A549 treated with Mapracorat at 1 μM for 4 hours (cell line): Measurements from ENCODE around the gene EDC4. TPM values are rescaled to one million over a fixed set of nuclear protein-coding genes. Genes with fewer than 3 reads are reported as not detected.

Experiments used
- total RNA-seq: library from RNA; stranded (reverse); fragments of 200-300 nt; extraction: Qiagen RNA extraction; gene quantifications from 5 replicates; pipeline ENCODE4 v1.2.3, GENCODE V29; 2022

The EDC4 gene
- 53.8 to 72.4 TPM (median 64.2 TPM) in 5 replicates for total RNA-seq

DNA sequence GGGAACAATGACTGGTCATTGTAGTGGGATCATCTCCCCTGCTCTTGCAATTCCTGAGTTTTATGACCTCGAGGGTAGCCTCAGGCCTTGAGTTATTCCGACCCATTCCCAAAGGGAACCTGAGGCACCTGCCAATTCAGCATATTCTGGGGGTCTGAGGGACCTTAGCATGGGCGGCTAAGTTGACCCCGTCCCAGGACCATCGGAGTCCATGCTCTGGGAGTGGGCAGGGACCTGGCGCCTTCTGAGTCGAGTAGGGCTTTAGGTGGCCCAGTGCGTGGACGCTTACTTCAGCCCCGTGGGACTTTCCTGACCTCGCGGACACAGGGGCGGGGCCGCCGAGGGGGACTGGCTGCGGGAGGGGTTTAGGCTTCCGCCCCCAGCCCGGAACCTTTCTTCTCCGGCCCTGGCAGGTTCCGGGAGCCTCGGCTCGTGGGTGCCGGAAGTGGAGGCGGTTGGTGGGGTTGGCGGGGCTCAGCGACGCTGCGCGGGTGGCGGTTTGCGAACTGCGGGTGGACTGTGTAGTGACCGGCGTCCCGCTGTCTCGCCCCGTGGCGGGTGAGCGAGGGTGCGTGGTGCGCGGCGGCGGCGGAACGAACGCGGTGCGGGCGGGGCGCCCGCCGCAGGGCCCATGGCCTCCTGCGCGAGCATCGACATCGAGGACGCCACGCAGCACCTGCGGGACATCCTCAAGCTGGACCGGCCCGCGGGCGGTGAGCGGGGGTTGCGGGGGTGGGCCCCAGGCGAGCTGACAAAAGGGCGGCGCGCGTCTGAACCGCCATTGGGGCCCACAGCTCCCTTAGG lies at the start of gene EDC4:
Gene EDC4 (plus strand): TSS at position 422 of the 804 bp plus-strand sequence. CDS start 210 bp downstream, at position 632.

DNA sequence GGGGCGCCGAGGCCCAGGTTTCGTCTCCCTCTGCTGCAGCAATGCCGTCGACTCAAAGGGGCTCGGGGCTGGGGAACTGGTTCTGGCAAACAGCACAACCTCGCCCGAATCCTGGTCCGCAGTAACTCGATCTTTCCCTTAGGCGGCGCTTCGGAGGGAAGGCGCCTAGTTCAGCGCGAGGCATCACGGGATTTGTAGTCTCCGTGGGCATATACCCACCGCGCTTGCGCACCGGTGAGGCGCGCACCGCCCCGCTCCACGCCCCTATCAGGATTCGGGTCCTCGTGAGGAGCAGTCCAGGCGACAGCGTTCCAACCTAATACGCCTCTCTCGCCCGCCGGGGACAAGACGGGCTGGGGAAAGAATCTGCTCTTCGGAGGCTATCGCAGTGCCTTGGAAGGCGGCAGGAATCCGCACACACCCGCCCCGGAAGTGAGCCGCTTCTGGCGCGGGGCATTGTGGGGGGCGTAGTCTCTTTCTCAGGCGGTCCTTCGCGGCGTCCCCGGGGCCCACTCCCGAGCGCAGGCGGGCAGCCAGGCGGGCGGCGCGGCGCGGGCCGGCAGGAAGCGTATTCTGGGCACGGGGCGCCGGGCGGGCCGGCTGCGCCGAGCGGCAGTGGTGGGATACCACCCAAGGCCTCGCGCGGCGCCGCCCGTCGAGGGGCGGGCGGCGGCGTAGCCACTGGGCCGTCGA lies 30.9 kb upstream of the EDC4 start, which contains the start of gene THAP11:
Gene THAP11 (plus strand): TSS at position 505 of the 693 bp plus-strand sequence. CDS start 235 bp downstream, outside the sequence.

DNA sequence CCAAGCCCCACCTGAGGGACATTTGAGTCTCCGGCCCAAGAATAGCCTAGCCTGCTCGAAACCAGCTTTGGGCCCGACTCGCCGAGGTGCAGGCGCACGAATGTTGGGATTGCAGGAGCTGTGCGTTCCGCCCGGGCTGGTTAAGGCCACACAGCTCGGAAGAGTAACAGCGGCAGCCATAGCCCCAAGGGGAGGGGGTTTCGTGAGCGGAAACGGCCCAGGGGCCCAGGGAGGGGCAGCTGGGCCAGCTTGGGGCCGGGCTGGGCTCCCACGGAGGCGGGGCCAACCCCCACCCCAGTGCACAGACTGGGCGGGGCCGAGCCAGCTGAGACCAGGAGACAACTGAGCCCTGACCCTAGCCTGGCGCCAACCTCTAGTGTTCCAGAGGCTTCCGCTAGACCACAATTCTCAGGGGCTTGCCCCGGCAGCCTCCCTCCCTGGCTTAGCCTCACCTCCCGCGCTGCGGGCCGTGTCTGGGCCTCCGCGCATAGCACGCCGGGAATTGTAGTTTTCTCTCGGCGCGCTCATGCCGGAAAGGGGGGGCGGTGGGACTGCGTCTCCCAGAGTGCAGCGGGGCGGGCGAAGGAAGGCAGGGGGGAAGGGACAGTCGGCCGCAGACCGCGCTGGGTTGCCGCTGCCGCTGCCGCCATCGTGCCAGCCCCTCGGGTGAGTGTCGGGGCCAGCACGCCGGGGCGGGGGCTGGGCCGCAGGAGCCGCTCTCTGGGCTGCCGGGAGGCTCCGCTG lies 26.4 kb upstream of the EDC4 start, which contains the start of gene NUTF2:
Gene NUTF2 (plus strand): TSS at position 614 of the 744 bp plus-strand sequence. CDS start 18,198 bp downstream, outside the sequence.

GRCh38 chr16:67847064-67847861 lies 25.6 kb upstream of the EDC4 start, which contains the start of gene CENPT:
CENPT (minus strand) TSS chr16:67847693; CDS start chr16:67833859, 13,834 bp downstream.

GRCh38 chr16:67884684-67885083 lies 11.8 kb downstream of the EDC4 start, which contains the start of gene NRN1L:
NRN1L (plus strand) TSS chr16:67884885; CDS start chr16:67884904, 19 bp downstream.

DNA sequence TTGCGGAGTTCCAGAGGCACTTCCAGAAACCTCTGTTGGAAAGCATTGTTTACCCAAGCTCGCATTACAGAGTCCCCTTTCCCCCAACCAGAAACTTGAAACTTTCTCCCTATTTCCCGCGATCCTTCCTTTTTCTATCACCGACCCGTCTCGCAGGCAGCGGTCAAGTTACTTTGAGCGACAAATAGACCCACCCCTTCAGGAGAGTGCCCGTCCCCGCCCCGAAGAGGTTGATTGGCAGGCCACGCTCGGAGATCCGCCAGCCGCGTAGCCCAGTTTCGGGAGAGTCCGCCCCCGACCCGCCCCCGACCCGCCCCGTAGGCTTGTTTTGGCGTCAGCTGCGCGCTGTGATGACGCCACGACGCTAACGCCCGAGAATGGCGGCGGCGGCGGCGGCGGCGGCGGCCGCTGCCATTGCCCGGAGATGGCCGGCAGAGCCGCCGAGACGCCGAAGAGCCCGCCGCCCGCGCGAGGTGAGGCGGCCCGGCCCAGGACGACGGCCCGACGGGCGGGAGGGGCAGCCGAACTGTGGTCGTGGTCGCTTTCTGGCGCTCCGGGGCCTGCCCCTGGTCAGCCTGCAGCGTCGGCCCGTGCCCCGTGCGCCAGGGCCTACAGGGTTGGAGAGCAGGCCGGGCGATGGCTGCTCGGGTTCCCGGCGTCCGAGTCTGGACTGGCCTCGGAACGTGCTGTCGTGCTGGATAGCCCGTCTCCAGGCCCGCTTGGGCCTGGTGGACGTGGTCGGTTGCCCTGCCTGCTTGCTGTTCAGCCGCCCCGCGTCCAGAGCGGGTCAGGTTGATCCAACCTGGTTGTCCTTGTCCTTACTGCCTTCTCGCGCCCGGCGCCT lies 20.3 kb downstream of the EDC4 start, which contains the start of gene PSKH1:
Gene PSKH1 (plus strand): TSS at position 356 of the 844 bp plus-strand sequence. CDS start 15,496 bp downstream, outside the sequence.

Other genes starting within 250 kb of the EDC4 start
- gene CARMIL2, start 227.9 kb upstream of the EDC4 start, total RNA-seq, result 1.3 to 3.5 TPM (median 2.1 TPM) in 5 replicates
- 25.9 to 36.9 TPM (median 36.1 TPM) in 5 replicates for gene ACD, start 212.8 kb upstream of the EDC4 start, total RNA-seq
- gene PARD6A, start 212.1 kb upstream of the EDC4 start, total RNA-seq, result 1.3 to 2.8 TPM (median 2.2 TPM) in 5 replicates
- 6.9 to 12.7 TPM (median 10.0 TPM) in 5 replicates for gene ENKD1, start 206.3 kb upstream of the EDC4 start, total RNA-seq
- 0.13 to 0.30 TPM in 2 of 5 replicates, not detected in the others for gene C16orf86, start 206.2 kb upstream of the EDC4 start, total RNA-seq
- gene GFOD2, start 153.7 kb upstream of the EDC4 start, total RNA-seq, result 15.7 to 16.7 TPM (median 15.9 TPM) in 5 replicates
- gene RANBP10, start 66.5 kb upstream of the EDC4 start, total RNA-seq, result 8.0 to 9.6 TPM (median 8.5 TPM) in 5 replicates
- 0.39 to 0.64 TPM (median 0.47 TPM) in 5 replicates for gene TSNAXIP1, start 66.2 kb upstream of the EDC4 start, total RNA-seq
- 24.3 to 41.1 TPM (median 39.8 TPM) in 5 replicates for gene THAP11, start 30.7 kb upstream of the EDC4 start, total RNA-seq
- 226 to 277 TPM (median 235 TPM) in 5 replicates for gene NUTF2, start 26.1 kb upstream of the EDC4 start, total RNA-seq
- gene CENPT, start 25.4 kb upstream of the EDC4 start, total RNA-seq, result 23.7 to 32.7 TPM (median 28.6 TPM) in 5 replicates
- 0.29 TPM in 1 of 5 replicates, not detected in the others for gene NRN1L, start 11.8 kb downstream of the EDC4 start, total RNA-seq
- gene PSKH1, start 20.2 kb downstream of the EDC4 start, total RNA-seq, result 11.1 to 17.4 TPM (median 14.4 TPM) in 5 replicates
- gene CTRL, start 58.8 kb downstream of the EDC4 start, total RNA-seq, result 1.3 to 1.9 TPM (median 1.4 TPM) in 5 replicates
- gene PSMB10, start 63.8 kb downstream of the EDC4 start, total RNA-seq, result 40.2 to 55.7 TPM (median 49.8 TPM) in 5 replicates
- 8.6 to 15.1 TPM (median 13.1 TPM) in 5 replicates for gene LCAT, start 71.1 kb downstream of the EDC4 start, total RNA-seq
- 23.7 to 39.8 TPM (median 34.1 TPM) in 5 replicates for gene SLC12A4, start 95.6 kb downstream of the EDC4 start, total RNA-seq
- not detected in 5 replicates for gene DPEP3, start 107.4 kb downstream of the EDC4 start, total RNA-seq
- gene DPEP2, start 126.4 kb downstream of the EDC4 start, total RNA-seq, result not detected in 5 replicates
- gene DPEP2NB, start 142.9 kb downstream of the EDC4 start, total RNA-seq, result not detected in 5 replicates
- 17.7 to 20.1 TPM (median 20.0 TPM) in 5 replicates for gene DDX28, start 150.2 kb downstream of the EDC4 start, total RNA-seq
- 14.5 to 17.1 TPM (median 16.6 TPM) in 5 replicates for gene DUS2, start 150.2 kb downstream of the EDC4 start, total RNA-seq
- gene NFATC3, start 212.3 kb downstream of the EDC4 start, total RNA-seq, result 12.3 to 15.2 TPM (median 14.4 TPM) in 5 replicates